GM21576 (cell line): Measurements from ENCODE around the gene ACLY.
A peak's percentile ranks its signal among the peaks of the same experiment; 100 is the strongest.
"Not testable (repeated sequence)": the region's sequence is repeated elsewhere in the genome, so short reads cannot be mapped to it uniquely, and the experiment has no call there.

ENCODE experiments used
- ATAC-seq: cut with Tn5 transposase; IDR thresholded peaks from one replicate; pipeline ENCODE4 v1.9.1; 2021; ENCODE audit warnings: mild to moderate bottlenecking, moderate library complexity; ENCODE audit not compliant: unreplicated experiment

ACLY gene

GRCh38 chr17:41939693-41940090 is 20.9 kb upstream of the ACLY start:
- ATAC-seq, result no peak

GRCh38 chr17:41939044-41939692 is 20.4 kb upstream of the ACLY start:
- ATAC-seq, result no peak

GRCh38 chr17:41937970-41938954 is 19.5 kb upstream of the ACLY start:
- ATAC-seq, result no peak

- no peak for ATAC-seq
Measured at GRCh38 chr17:41935641-41936040, 16.9 kb upstream of the ACLY start.

- no peak for ATAC-seq
Measured at GRCh38 chr17:41932816-41933389, 14.2 kb upstream of the ACLY start.

GRCh38 chr17:41931715-41932114 is 13.0 kb upstream of the ACLY start:
- ATAC-seq, result not testable (repeated sequence)

- not testable (repeated sequence) for ATAC-seq
Measured at GRCh38 chr17:41930833-41931156, 12.0 kb upstream of the ACLY start.

GRCh38 chr17:41930009-41930832 is 11.5 kb upstream of the ACLY start, which contains the start of gene ODAD4:
Gene ODAD4, plus strand, starts transcription at chr17:41930617. Its CDS starts 107 bp downstream, at chr17:41930724.
- ATAC-seq, result peak; percentile 82

- ATAC-seq, result no peak
Measured at GRCh38 chr17:41928693-41929251, 10.0 kb upstream of the ACLY start.

GRCh38 chr17:41925991-41926590 is 7.3 kb upstream of the ACLY start:
- no peak for ATAC-seq

GRCh38 chr17:41920580-41920955 is 1.8 kb upstream of the ACLY start:
- no peak for ATAC-seq

- ATAC-seq, result no peak
Measured at GRCh38 chr17:41919840-41920579, 1.3 kb upstream of the ACLY start.

- peak; percentile 12 for ATAC-seq
Measured at GRCh38 chr17:41919165-41919817, 540 bp upstream of the ACLY start.

GRCh38 chr17:41917679-41918313 is 955 bp downstream of the ACLY start:
- ATAC-seq, result peak; percentile 23

GRCh38 chr17:41917192-41917591 is 1.6 kb downstream of the ACLY start:
- ATAC-seq, result no peak

GRCh38 chr17:41915566-41915965 is 3.2 kb downstream of the ACLY start:
- no peak for ATAC-seq

- ATAC-seq, result no peak
Measured at GRCh38 chr17:41915020-41915419, 3.7 kb downstream of the ACLY start.

GRCh38 chr17:41914358-41914766 is 4.4 kb downstream of the ACLY start:
- ATAC-seq, result no peak
